Thyroid gland (tissue), 4 donors: ENCODE measurements around the gene RPL39L.

Experiments
- POLR2A ChIP-seq, 2 donors: fragments of 450-650 bp; IDR thresholded peaks; one replicate each; pipeline ENCODE4 v1.6.1; 2017; ENCODE audit warnings: antibody characterized with exemption in 2 of 2, mild to moderate bottlenecking in 2 of 2, moderate library complexity in 1 of 2
- TF ChIP-seq, protein P1 (sequence below), 6 experiments: fragments of 200-600 bp in 3 of 6; fragments of 450-650 bp in 3 of 6; sonication (generic) in 3 of 6; IDR thresholded peaks; one replicate each; pipeline ENCODE4 v1.5.1; 2016 to 2019; ENCODE audit warnings: antibody characterized with exemption in 6 of 6, mild to moderate bottlenecking in 2 of 6, inconsistent platforms in 1 of 6, moderate library complexity in 1 of 6

DNA sequence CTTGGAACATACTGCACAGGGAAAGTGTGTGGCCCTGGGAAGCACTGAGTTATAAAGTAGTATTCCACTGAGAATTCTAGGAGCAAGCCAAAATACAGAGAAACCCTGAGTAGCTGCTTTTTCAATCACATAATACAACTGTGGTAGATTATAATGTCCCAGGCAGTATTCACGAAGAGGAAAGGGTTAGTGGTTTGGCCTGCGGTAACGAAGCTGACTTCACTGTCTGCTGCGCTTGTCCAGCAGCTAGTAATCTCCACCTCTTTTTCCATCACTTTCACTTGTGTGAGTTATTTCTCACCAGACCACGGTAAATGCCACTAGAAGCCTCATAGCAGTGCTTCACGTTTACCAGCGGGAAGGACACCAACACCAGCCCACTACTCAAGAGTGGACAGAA is 34.4 kb downstream of the RPL39L start:
- TF ChIP-seq POLR2A (IDR thresholded peaks at IDR 0.05), result no peak
- TF ChIP-seq, protein P1, sequence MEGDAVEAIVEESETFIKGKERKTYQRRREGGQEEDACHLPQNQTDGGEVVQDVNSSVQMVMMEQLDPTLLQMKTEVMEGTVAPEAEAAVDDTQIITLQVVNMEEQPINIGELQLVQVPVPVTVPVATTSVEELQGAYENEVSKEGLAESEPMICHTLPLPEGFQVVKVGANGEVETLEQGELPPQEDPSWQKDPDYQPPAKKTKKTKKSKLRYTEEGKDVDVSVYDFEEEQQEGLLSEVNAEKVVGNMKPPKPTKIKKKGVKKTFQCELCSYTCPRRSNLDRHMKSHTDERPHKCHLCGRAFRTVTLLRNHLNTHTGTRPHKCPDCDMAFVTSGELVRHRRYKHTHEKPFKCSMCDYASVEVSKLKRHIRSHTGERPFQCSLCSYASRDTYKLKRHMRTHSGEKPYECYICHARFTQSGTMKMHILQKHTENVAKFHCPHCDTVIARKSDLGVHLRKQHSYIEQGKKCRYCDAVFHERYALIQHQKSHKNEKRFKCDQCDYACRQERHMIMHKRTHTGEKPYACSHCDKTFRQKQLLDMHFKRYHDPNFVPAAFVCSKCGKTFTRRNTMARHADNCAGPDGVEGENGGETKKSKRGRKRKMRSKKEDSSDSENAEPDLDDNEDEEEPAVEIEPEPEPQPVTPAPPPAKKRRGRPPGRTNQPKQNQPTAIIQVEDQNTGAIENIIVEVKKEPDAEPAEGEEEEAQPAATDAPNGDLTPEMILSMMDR (IDR thresholded peaks at IDR 0.05), result no peak
